ENCODE data around the gene HCAR2.
"Not testable (repeated sequence)": the region's sequence is repeated elsewhere in the genome, so short reads cannot be mapped to it uniquely, and the experiment has no call there.

Gene HCAR2

DNA sequence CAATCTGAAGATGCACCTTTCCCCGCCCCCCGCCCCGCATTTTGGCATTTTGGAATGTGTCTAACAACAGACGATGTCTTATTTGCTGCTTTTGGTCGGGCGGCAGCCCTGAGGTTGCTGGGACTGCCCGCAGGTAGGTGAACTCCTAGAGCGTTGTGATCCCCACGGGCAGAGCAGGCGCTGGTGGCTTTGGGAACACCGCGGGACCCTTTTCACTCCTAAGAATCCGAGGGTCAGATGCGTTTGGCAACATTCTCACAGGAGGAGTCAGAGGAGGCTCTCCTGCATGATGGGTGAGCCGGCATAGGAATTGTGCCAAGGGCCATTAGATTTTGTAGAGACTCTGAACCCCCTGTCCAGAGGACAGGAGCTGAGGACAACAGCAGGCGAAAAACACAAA, 41.9 kb downstream of the HCAR2 start:
- DNase-seq, result no peak

DNA sequence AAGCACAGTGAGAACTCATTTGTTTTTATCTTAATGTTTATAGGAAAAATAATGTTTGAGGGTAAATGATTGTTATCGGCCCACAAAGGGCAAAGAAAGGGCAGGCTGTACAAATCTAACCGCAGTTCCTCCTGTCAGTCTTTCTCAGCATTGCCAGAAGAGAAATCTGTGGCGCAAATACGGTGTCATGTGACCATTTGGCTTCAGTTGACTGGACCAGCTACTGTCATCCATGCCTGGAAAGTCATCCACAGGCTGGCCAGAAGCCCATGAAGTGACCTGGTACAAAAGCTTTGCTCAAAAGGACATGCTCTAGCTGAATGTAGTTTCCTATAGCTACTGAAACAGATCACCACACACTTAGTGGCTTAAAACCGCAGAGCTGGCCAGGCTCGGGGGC, 43.6 kb downstream of the HCAR2 start:
- no peak for DNase-seq

DNA sequence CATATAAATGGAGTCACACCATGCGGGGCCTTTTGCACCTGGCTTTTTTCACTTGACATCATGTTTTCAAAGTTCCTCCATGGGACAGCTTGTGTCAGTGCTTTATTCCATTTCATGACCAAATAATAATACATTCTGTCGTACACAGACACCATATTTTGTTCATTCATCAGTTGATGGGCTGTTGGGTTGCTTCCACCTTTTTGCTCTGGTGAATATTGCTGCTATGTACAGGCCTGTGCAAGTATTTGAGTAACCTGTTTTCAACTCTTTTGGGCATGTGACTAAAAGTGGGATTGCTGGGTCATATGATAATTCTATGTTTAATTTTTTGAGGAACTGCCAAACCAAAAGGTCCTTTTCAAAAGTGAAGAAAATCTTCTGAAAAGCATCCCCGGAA, 46.9 kb downstream of the HCAR2 start:
- no peak for DNase-seq

DNA sequence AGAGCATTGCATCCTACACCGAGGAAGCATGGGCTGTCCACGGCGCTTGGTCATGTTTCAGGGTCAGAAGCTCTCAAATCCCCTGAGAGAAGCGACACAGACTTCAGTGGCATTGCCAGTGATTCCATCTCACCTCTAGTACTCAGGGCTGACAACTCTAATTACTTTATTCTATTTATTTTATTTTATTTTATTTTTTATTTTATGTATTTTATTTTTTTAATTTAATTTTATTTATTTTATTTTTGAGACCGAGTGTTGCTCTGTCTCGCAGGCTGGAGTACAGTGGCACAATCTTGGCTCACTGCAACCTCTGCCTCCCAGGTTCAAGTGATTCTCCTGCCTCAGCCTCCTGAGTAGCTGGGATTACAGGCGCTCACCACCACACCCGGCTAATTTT, 49.9 kb downstream of the HCAR2 start:
- DNase-seq, result not testable (repeated sequence)

DNA sequence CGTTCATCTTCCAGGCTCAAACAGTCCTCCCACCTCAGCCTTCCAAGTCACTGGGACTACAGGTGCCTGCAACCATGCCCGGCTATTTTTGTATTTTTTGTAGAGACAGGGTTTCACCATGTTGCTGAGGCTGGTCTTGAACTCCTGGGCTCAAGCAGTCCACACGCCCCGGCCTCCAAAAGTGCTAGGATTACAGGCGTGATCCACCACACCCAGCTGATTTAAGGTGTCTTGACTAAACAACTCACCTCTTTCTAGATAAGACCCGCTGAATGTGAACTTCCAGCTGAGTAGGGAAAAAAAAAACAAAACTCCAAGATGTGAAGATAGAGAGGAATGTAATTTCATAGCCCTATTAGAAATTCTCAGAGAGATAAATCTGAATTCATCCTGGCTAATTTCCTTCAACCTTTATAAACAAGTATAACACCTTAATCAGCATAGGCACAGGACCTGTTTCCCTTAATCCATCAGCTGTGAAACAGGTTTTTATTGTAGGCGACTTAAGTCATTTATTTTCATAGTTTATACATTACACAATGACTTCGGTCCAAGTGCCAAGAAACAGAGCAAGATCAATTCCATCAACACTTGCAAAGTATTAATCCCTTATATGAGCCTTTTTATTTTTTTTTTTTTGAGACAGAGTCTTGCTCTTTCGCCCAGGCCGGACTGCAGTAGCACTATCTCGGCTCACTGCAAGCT, 51.5 kb downstream of the HCAR2 start:
- DNase-seq, result no peak
